CD4-positive, alpha-beta memory T cell (primary cell): ENCODE data around the gene ADRA1B. TPM values are rescaled to one million over a fixed set of nuclear protein-coding genes. Genes with fewer than 3 reads are reported as not detected.

Experiments
- CTCF ChIA-PET: fragments of 350-600 bp; sonication (Branson Sonifier 250); formaldehyde crosslinking; loops from one replicate; lab custom pipeline; 2021; ENCODE audit warnings: inconsistent platforms; ENCODE audit not compliant: partially characterized antibody; lab: Charles Lee
- POLR2A ChIA-PET: fragments of 350-600 bp; sonication (Branson Sonifier 250); formaldehyde crosslinking; loops from one replicate; lab custom pipeline; 2021; ENCODE audit not compliant: partially characterized antibody; lab: Charles Lee
- DNase-seq, 5 donors: peaks; one replicate each; pipeline versions ENCODE4 v3.0.0 to v3.0.0-alpha.2; 2020 to 2022; ENCODE audit warnings: mixed read lengths in 1 of 5
- H3K27ac ChIP-seq: one replicate; pipeline ENCODE4 v1.7.0; 2013; ENCODE audit warnings: low read depth, low read length
- H3K27me3 ChIP-seq: 2 replicates; pipeline ENCODE4 v1.7.0; 2013; ENCODE audit warnings: mild to moderate bottlenecking, low read length, moderate library complexity; ENCODE audit not compliant: insufficient read depth
- H3K36me3 ChIP-seq: 2 replicates; pipeline ENCODE4 v1.7.0; 2013; ENCODE audit warnings: mild to moderate bottlenecking, low read length, moderate library complexity; ENCODE audit not compliant: insufficient read depth
- H3K4me1 ChIP-seq: 2 replicates; pipeline ENCODE4 v1.7.0; 2013; ENCODE audit warnings: mild to moderate bottlenecking, low read length, moderate library complexity; ENCODE audit not compliant: insufficient read depth
- H3K4me3 ChIP-seq, 2 donors: one replicate each; pipeline ENCODE4 v1.7.0; 2013; ENCODE audit warnings: low read length in 2 of 2, mild to moderate bottlenecking in 1 of 2
- H3K9me3 ChIP-seq, 2 donors: one replicate each; pipeline ENCODE4 v1.7.0; 2013; ENCODE audit warnings: low read length in 2 of 2, control low read depth in 1 of 2; ENCODE audit not compliant: control insufficient read depth in 1 of 2
- H3K27ac Mint-ChIP-seq, 7 donors: one replicate each; pipeline ENCODE4 v1.8.0; 2020 to 2021; ENCODE audit warnings: mixed read lengths in 7 of 7, mild to moderate bottlenecking in 6 of 7, inconsistent platforms in 3 of 7, moderate library complexity in 3 of 7
- H3K27me3 Mint-ChIP-seq, 2 donors: one replicate each; pipeline ENCODE4 v1.8.0; 2020 to 2021; ENCODE audit warnings: mixed read lengths in 2 of 2
- H3K36me3 Mint-ChIP-seq, 2 donors: one replicate each; pipeline ENCODE4 v1.8.0; 2020 to 2021; ENCODE audit warnings: mixed read lengths in 2 of 2, inconsistent platforms in 1 of 2, mild to moderate bottlenecking in 1 of 2
- H3K4me1 Mint-ChIP-seq, 4 donors: one replicate each; pipeline ENCODE4 v1.8.0; 2020 to 2021; ENCODE audit warnings: mixed read lengths in 4 of 4, mild to moderate bottlenecking in 1 of 4
- H3K4me3 Mint-ChIP-seq, 8 donors: one replicate each; pipeline ENCODE4 v1.8.0; 2020 to 2021; ENCODE audit warnings: mixed read lengths in 8 of 8, mild to moderate bottlenecking in 7 of 8, moderate library complexity in 6 of 8, inconsistent platforms in 3 of 8
- H3K9me3 Mint-ChIP-seq, 8 donors: one replicate each; pipeline ENCODE4 v1.8.0; 2020 to 2021; ENCODE audit warnings: mixed read lengths in 8 of 8, mild to moderate bottlenecking in 5 of 8, inconsistent platforms in 3 of 8, moderate library complexity in 1 of 8
- intact Hi-C: fragments of 100-400 bp; cut with micrococcal nuclease; formaldehyde crosslinking; loops from one replicate; pipeline ENCODE4 v1.15.1; 2023
- polyA plus RNA-seq, 2 donors: library from polyadenylated mRNA; unstranded; fragments of 300-500 nt; fragmentation: Illumina TruSeq; gene quantifications; one replicate each; pipeline ENCODE4 v1.2.3, GENCODE V29; 2021
- total RNA-seq, 2 experiments: library from RNA; stranded (reverse); gene quantifications; one replicate each; pipeline ENCODE4 v1.2.3, GENCODE V29; 2021

ADRA1B gene
- total and polyA plus RNA-seq, 4 experiments from 2014 or later = not detected

DNA sequence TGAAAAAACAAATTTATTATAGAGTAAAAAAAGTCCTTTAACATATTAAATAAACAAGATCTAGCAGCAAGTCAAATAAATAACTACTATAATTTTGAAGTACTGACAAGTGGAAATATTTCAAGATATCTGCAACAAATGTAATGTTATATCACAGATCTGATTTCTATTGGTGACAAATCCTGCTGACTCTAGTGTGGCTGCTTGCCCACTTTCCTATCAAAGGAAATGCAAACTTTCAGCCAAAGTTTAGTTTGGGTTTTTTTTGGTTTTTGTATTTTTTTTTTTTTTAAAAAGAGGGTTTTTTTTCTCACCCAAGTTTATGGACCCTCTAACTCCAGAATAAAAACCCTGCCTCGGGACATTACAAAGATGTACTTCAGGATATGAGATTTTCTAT is 12.9 kb downstream of the ADRA1B start:
- DNase-seq = no peak
- Histone ChIP-seq H3K27ac (no peak overlapping the region), H3K4me1 (no peaks in the 10 kb centered on the region), H3K4me3 (no peak overlapping the region), H3K36me3 (no peaks in the 10 kb centered on the region), H3K9me3 (no peaks in the 10 kb centered on the region), H3K27me3 (peaks cover 4% of the 10 kb centered on the region)
- ChIA-PET CTCF (no interaction called here), POLR2A (no interaction called here)
- H3K4me1 Mint-ChIP-seq = peaks cover 0 to 7% (median 4%) of the 10 kb centered on the region in 4 donors
- no peaks in the 10 kb centered on the region for H3K36me3 Mint-ChIP-seq
- peaks cover 19 to 27% of the 10 kb centered on the region in 2 donors for H3K27me3 Mint-ChIP-seq
- H3K9me3 Mint-ChIP-seq = peaks cover 0 to 2% (median 0%) of the 10 kb centered on the region in 8 donors
- intact Hi-C loops = no loop called here
- H3K4me3 Mint-ChIP-seq = no peak overlapping the region
- H3K27ac Mint-ChIP-seq = no peak overlapping the region

DNA sequence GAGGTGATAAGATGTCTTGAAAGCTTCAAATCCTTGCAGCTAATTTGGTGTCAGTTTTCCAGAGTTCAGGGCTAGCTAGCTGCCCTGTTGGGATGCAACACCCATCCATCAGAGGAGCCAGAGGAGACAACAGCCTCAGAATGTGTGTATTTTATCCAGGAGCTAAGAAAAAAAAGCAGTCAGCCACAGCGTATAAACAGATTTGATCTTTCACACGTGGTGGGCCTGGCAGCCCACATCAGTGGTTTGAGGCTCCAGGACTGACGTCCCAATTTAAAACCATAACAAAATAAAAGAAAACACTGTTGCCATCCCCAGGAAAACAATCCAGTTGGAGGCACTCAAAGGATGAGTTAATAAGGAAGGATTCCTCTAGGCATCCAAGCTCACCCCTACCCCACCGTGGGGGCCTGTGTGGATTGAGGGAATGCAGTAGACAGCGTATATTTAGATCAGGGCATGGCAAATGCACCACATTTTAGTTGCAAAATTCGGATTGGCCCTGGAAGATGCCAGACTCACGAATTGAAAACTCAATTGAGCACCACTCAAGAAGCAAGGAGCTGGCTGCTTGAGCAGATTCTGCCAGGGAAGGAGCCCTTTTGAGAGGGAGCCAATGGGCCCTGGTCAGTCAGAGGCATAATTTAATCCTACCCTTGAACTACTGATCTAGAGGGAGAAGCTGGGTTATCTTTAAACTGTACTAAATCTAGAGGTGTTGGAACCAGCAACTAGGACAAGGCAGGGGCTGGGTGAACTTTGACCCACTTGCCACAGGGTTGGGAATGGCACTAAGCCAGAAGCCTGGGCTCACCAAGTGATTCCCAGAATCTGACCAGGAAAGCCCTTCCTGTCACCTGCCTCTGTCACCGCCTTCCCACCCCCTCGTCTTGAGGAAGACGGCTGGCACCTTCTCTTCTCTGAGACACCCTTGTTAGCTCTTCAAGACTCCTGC is 17.5 kb downstream of the ADRA1B start:
- CTCF ChIA-PET = no interaction called here
- peaks cover 0 to 2% (median 0%) of the 10 kb centered on the region in 8 donors for H3K9me3 Mint-ChIP-seq
- no peaks in the 10 kb centered on the region for H3K36me3 ChIP-seq
- H3K27me3 Mint-ChIP-seq = peaks cover 12 to 18% of the 10 kb centered on the region in 2 donors
- H3K27ac Mint-ChIP-seq = peak overlapping the region in 3 of 7 donors; percentile 48 to 79 (median 74)
- no peaks in the 10 kb centered on the region for H3K4me1 ChIP-seq
- no peaks in the 10 kb centered on the region for H3K36me3 Mint-ChIP-seq
- DNase-seq = peak in 3 of 5 donors; percentile 12 to 20 (median 14)
- H3K4me3 Mint-ChIP-seq = no peak overlapping the region
- POLR2A ChIA-PET = no interaction called here
- intact Hi-C loops = no loop called here
- H3K27me3 ChIP-seq = no peaks in the 10 kb centered on the region
- H3K27ac ChIP-seq = no peak overlapping the region
- H3K4me1 Mint-ChIP-seq = peaks cover 0 to 7% (median 4%) of the 10 kb centered on the region in 4 donors
- no peaks in the 10 kb centered on the region for H3K9me3 ChIP-seq
- no peak overlapping the region for H3K4me3 ChIP-seq

DNA sequence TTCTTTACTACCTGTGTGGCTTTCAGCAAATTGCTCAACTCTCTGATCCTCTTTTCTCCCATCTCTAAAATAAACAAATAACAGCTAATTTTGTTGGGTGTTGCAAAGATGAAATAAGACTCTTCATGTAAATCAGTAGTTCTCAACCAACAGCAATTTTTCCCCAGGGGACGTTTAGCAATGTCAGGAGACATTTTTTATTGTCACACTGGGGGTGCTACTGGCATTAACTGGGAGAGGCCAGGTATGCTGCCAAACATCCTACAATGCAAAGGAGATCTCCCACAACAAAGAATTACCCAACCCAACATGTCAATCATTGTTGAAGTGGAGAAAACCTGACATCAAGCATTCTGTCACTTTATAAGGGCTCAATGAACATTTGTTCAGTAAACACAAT is 19.7 kb downstream of the ADRA1B start:
- Mint-ChIP-seq H3K27me3 (peaks cover 11 to 27% of the 10 kb centered on the region in 2 donors), H3K9me3 (peaks cover 0 to 2% (median 0%) of the 10 kb centered on the region in 8 donors), H3K4me3 (no peak overlapping the region), H3K27ac (no peak overlapping the region), H3K36me3 (no peaks in the 10 kb centered on the region), H3K4me1 (peaks cover 0 to 7% (median 4%) of the 10 kb centered on the region in 4 donors)
- DNase-seq = no peak
- Histone ChIP-seq H3K4me3 (no peak overlapping the region), H3K27ac (no peak overlapping the region), H3K27me3 (no peaks in the 10 kb centered on the region), H3K36me3 (no peaks in the 10 kb centered on the region), H3K9me3 (no peaks in the 10 kb centered on the region), H3K4me1 (no peaks in the 10 kb centered on the region)
- ChIA-PET POLR2A (no interaction called here), CTCF (no interaction called here)
- intact Hi-C loops = no loop called here

DNA sequence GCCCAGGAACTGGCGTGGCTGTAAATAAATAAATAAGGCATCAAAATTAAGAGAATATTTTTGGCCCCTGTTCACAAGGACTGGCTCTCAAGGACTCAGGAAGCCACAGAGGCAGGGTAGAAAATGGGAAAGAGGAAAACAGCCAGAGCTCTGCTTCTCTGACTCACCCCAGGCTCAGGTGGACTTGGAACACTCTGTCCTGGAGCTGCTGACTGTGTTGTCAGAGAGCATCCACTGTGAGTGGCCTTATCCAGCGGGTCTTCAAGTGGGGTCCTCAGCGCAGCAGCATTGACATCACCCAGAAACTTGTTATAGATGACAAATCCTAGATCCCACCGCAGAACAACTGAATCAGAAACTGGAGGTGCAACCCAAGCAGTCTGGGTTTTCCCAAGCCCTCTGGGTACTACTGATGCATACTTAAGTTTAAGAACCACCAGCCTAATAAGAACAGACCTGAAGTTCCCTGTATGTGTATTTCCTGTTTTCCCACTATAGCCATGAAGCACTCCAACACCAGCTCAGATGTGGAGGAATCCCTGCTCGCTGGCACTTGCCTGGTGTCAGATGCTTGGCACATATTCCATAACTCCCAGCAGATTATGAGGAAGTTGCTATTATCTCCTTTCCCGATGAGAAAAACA is 20.5 kb downstream of the ADRA1B start:
- peaks cover 0 to 7% (median 4%) of the 10 kb centered on the region in 4 donors for H3K4me1 Mint-ChIP-seq
- ChIA-PET CTCF (no interaction called here), POLR2A (no interaction called here)
- Histone ChIP-seq H3K27ac (no peak overlapping the region), H3K27me3 (no peaks in the 10 kb centered on the region), H3K9me3 (no peaks in the 10 kb centered on the region), H3K4me1 (no peaks in the 10 kb centered on the region), H3K4me3 (no peak overlapping the region), H3K36me3 (no peaks in the 10 kb centered on the region)
- no peaks in the 10 kb centered on the region for H3K36me3 Mint-ChIP-seq
- H3K27me3 Mint-ChIP-seq = peaks cover 14 to 26% of the 10 kb centered on the region in 2 donors
- no peak overlapping the region for H3K4me3 Mint-ChIP-seq
- H3K9me3 Mint-ChIP-seq = peaks cover 0 to 2% (median 0%) of the 10 kb centered on the region in 8 donors
- no peak overlapping the region for H3K27ac Mint-ChIP-seq
- intact Hi-C loops = no loop called here
- DNase-seq = no peak

DNA sequence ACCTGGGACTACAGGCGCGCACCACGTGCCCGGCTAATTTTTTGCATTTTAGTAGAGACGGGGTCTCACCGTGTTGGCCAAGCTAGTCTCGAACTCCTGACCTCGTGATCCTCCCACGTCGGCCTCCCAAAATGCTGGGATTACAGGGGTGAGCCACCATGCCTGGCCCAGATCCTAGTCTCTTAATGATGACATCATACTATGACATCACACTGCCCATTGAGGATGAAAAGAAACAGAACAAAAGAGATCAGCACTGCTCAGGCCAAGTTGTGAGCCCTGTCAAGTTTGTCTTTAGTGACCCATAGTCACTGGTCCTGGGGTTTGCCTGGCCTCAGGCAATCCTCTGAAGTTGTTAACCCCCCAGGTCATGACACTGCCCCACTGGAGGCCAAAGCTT is 21.3 kb downstream of the ADRA1B start:
- Mint-ChIP-seq H3K36me3 (no peaks in the 10 kb centered on the region), H3K4me3 (no peak overlapping the region), H3K9me3 (no peaks in the 10 kb centered on the region), H3K27me3 (peaks cover 13 to 26% of the 10 kb centered on the region in 2 donors), H3K27ac (no peak overlapping the region), H3K4me1 (peaks cover 0 to 7% (median 4%) of the 10 kb centered on the region in 4 donors)
- ChIA-PET CTCF (no interaction called here), POLR2A (no interaction called here)
- H3K4me1 ChIP-seq = no peaks in the 10 kb centered on the region
- intact Hi-C loops = no loop called here
- H3K36me3 ChIP-seq = no peaks in the 10 kb centered on the region
- no peak overlapping the region for H3K4me3 ChIP-seq
- H3K27ac ChIP-seq = no peak overlapping the region
- no peak for DNase-seq
- no peaks in the 10 kb centered on the region for H3K27me3 ChIP-seq
- no peaks in the 10 kb centered on the region for H3K9me3 ChIP-seq

DNA sequence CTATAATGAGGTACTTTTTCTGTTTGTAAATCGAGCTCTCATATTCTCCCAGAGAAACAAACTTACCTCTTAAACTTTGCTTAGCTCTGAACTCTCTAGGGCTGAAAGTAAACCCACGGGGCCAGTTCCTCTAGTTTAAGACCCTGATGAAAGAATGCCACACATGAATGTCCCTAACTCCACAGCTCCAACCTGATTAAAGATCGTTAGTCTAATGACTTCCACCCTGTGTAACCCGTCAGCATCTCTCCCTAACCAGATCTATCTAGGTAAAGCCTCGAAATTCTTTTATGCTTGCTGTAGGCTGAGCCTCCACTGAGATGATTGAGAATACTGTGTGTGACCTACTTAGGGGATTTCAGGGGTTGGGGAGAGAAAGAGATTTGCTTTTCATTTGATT is 27.0 kb downstream of the ADRA1B start:
- no peaks in the 10 kb centered on the region for H3K36me3 Mint-ChIP-seq
- peaks cover 0 to 4% (median 2%) of the 10 kb centered on the region in 4 donors for H3K4me1 Mint-ChIP-seq
- Histone ChIP-seq H3K9me3 (no peaks in the 10 kb centered on the region), H3K4me3 (no peak overlapping the region), H3K27ac (no peak overlapping the region), H3K27me3 (no peaks in the 10 kb centered on the region), H3K36me3 (no peaks in the 10 kb centered on the region), H3K4me1 (no peaks in the 10 kb centered on the region)
- peaks cover 14 to 28% of the 10 kb centered on the region in 2 donors for H3K27me3 Mint-ChIP-seq
- peaks cover 0 to 3% (median 0%) of the 10 kb centered on the region in 8 donors for H3K9me3 Mint-ChIP-seq
- POLR2A ChIA-PET = no interaction called here
- peak overlapping the region in 2 of 7 donors; percentile 11 to 43 for H3K27ac Mint-ChIP-seq
- DNase-seq = no peak
- H3K4me3 Mint-ChIP-seq = no peak overlapping the region
- CTCF ChIA-PET = no interaction called here
- intact Hi-C loops = no loop called here

DNA sequence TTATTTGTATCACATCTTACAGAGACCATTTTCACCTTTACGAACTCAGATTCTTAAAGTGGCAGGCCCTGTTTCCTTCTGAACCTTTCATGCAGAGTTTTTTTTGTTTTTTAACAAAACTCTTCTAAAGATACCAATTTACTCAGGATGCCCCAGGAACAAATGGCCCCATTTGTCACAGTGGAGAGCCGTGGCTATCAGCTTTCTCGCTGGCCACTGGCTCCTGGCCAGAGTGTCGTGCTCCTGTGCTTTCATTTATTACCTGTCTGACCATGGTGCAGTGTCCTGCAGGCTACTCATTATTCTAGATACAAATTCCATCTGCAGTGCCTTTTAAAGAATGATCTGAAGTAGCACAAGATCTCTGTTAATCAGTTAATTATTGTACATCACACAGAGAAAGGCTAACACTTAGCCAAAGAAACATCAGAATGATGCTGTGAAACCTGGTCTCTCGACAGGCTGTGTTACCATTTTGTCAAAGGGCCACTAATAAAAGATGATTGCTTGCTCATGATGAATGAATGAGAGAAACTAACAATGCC is 27.8 kb downstream of the ADRA1B start:
- intact Hi-C loops = no loop called here
- Histone ChIP-seq H3K4me1 (no peaks in the 10 kb centered on the region), H3K36me3 (no peaks in the 10 kb centered on the region), H3K9me3 (no peaks in the 10 kb centered on the region), H3K4me3 (no peak overlapping the region), H3K27me3 (no peaks in the 10 kb centered on the region), H3K27ac (no peak overlapping the region)
- no peaks in the 10 kb centered on the region for H3K36me3 Mint-ChIP-seq
- peaks cover 0 to 4% (median 2%) of the 10 kb centered on the region in 4 donors for H3K4me1 Mint-ChIP-seq
- peaks cover 12 to 32% of the 10 kb centered on the region in 2 donors for H3K27me3 Mint-ChIP-seq
- CTCF ChIA-PET = no interaction called here
- POLR2A ChIA-PET = no interaction called here
- H3K4me3 Mint-ChIP-seq = no peak overlapping the region
- H3K9me3 Mint-ChIP-seq = peaks cover 0 to 3% (median 0%) of the 10 kb centered on the region in 8 donors
- H3K27ac Mint-ChIP-seq = no peak overlapping the region
- DNase-seq = no peak
